ENCODE measurements around the gene RANBP17.

Gene RANBP17

GRCh38 chr5:171344936-171345608, 483.3 kb downstream of the RANBP17 start:
- DNase-seq (ENCODE audit: low read depth): no peak
- H3K4me3 ChIP-seq (ENCODE audit: control insufficient read depth, low read depth, low read length): no peak overlapping the region
- no peak for TF ChIP-seq CTCF (IDR thresholded peaks at IDR 0.05; ENCODE audit: control insufficient read depth, insufficient read depth, low read depth, low read length, missing control alignments)
